ENCODE measurements around the gene RAB23. TPM values are rescaled to one million over a fixed set of nuclear protein-coding genes. Genes with fewer than 3 reads are reported as not detected.

Gene RAB23
- total RNA-seq, 2 experiments from 2014 or later = 3.5 to 4.1 TPM

DNA sequence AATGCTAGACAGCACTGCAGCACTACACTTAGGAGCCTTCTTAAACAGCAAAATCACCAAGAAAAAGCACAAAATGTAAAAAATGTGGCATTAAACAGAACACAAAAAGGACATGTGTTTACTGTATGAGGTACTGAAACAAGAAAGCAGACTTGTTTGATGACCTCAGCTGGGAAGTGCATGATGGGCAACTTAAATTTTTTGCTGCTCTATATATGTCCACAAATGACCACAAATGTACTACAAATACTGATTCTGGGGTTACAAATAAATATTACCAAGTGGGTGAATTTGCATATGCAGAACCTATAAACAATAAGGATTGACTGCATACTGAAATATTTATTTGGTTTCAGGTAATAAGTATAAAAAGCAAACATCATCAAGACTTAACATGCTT, 13.1 kb downstream of the RAB23 start:
- ChIA-PET CTCF (ENCODE audit: unreplicated experiment) (no interaction called here), POLR2A (no interaction called here)
- intact Hi-C loops (cut with micrococcal nuclease; ENCODE audit: unreplicated experiment) = no loop called here
- Histone ChIP-seq H2AFZ (ENCODE audit: low read length) (no peak overlapping the region), H4K20me1 (ENCODE audit: insufficient read depth, low read length) (no peaks in the 10 kb centered on the region; the same call in 1 of the 2 replicates), H3K4me1 (ENCODE audit: insufficient read depth, low read length, poor library complexity, severe bottlenecking) (no peaks in the 10 kb centered on the region), H3K79me2 (ENCODE audit: insufficient read depth, low read depth, low read length) (no peaks in the 10 kb centered on the region), H3K36me3 (ENCODE audit: insufficient read depth, low read length) (no peaks in the 10 kb centered on the region), H3K4me3 (ENCODE audit: low read depth, low read length, poor library complexity, severe bottlenecking) (no peak overlapping the region), H3K27ac (ENCODE audit: low read depth, low read length, poor library complexity, severe bottlenecking) (no peak overlapping the region), H3K4me2 (ENCODE audit: low read length) (no peak overlapping the region), H3K9me2 (ENCODE audit: insufficient read depth, low read length) (no peaks in the 10 kb centered on the region), H3K9me3 (ENCODE audit: low read length) (no peaks in the 10 kb centered on the region)
- BruUV-seq (replicated peaks) = no TSS peak
- DNase-seq (ENCODE audit: low spot score) = no peak
- no peak for TF ChIP-seq EZH2phosphoT487 (IDR thresholded peaks at IDR 0.05; ENCODE audit: borderline replicate concordance, low read depth, low read length)
- TF ChIP-seq, protein P1, sequence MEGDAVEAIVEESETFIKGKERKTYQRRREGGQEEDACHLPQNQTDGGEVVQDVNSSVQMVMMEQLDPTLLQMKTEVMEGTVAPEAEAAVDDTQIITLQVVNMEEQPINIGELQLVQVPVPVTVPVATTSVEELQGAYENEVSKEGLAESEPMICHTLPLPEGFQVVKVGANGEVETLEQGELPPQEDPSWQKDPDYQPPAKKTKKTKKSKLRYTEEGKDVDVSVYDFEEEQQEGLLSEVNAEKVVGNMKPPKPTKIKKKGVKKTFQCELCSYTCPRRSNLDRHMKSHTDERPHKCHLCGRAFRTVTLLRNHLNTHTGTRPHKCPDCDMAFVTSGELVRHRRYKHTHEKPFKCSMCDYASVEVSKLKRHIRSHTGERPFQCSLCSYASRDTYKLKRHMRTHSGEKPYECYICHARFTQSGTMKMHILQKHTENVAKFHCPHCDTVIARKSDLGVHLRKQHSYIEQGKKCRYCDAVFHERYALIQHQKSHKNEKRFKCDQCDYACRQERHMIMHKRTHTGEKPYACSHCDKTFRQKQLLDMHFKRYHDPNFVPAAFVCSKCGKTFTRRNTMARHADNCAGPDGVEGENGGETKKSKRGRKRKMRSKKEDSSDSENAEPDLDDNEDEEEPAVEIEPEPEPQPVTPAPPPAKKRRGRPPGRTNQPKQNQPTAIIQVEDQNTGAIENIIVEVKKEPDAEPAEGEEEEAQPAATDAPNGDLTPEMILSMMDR (conservative IDR thresholded peaks at IDR 0.05; ENCODE audit: low read length) = no peak

DNA sequence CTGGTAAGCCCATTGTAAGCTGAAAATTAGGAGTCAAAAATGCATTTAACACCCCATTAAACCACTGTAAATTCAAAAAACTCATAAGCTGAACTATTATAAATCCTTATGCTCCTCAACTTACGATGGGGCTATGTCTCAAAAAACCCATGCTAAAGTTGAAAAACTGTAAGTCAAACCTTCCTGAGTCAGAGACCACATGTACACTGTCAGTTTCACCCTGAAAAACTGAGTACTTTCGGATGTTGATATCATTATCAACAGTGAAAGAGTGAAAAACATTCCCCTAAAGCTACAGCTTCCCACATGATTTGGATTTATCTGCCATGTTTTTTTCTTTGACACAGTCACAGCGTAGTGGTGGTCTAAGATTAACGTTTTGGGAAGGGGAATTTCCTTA, 14.2 kb downstream of the RAB23 start:
- DNase-seq (ENCODE audit: low spot score) = no peak
- Histone ChIP-seq H3K79me2 (ENCODE audit: insufficient read depth, low read depth, low read length) (no peaks in the 10 kb centered on the region), H3K4me1 (ENCODE audit: insufficient read depth, low read length, poor library complexity, severe bottlenecking) (no peaks in the 10 kb centered on the region), H4K20me1 (ENCODE audit: insufficient read depth, low read length) (no peaks in the 10 kb centered on the region; the same call in 1 of the 2 replicates), H3K9me2 (ENCODE audit: insufficient read depth, low read length) (no peaks in the 10 kb centered on the region), H2AFZ (ENCODE audit: low read length) (no peak overlapping the region), H3K9me3 (ENCODE audit: low read length) (no peaks in the 10 kb centered on the region), H3K36me3 (ENCODE audit: insufficient read depth, low read length) (no peaks in the 10 kb centered on the region), H3K27ac (ENCODE audit: low read depth, low read length, poor library complexity, severe bottlenecking) (no peak overlapping the region), H3K4me3 (ENCODE audit: low read depth, low read length, poor library complexity, severe bottlenecking) (no peak overlapping the region), H3K4me2 (ENCODE audit: low read length) (no peak overlapping the region)
- TF ChIP-seq, protein P1 (conservative IDR thresholded peaks at IDR 0.05; ENCODE audit: low read length) = no peak
- TF ChIP-seq EZH2phosphoT487 (IDR thresholded peaks at IDR 0.05; ENCODE audit: borderline replicate concordance, low read depth, low read length) = no peak
- ChIA-PET CTCF (ENCODE audit: unreplicated experiment) (no interaction called here), POLR2A (interaction anchor here (0.6 kb wide), 1 partner anchor 14 kb away, joined by 4 read pairs; no protein-coding TSS in a partner anchor)
- intact Hi-C loops (cut with micrococcal nuclease; ENCODE audit: unreplicated experiment) = no loop called here
- BruUV-seq (replicated peaks) = no TSS peak

DNA sequence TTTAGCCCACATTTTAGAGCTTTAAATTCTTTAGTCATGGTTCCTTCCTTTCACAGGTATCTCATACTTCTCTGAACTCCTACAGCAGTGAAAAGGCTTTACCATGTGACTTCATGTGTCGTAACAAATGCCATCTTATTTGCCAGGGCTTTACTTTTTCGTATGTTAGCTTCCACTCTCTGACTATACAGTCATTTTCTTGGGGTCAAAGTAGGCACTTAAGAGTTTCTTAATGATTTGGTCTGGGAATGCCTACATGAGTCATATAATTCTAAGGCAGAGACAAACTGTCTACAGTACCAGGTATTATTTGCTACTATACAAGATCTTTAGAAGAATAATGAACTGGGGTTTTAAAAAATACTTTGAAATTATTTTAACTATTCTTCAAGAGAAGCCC, 15.0 kb downstream of the RAB23 start:
- H3K4me1 ChIP-seq (ENCODE audit: insufficient read depth, low read length, poor library complexity, severe bottlenecking) = no peaks in the 10 kb centered on the region
- H3K9me2 ChIP-seq (ENCODE audit: insufficient read depth, low read length) = no peaks in the 10 kb centered on the region
- no peak overlapping the region for H3K27ac ChIP-seq (ENCODE audit: low read depth, low read length, poor library complexity, severe bottlenecking)
- no peak for DNase-seq (ENCODE audit: low spot score)
- TF ChIP-seq, protein P1 (conservative IDR thresholded peaks at IDR 0.05; ENCODE audit: low read length) = no peak
- no peak for TF ChIP-seq EZH2phosphoT487 (IDR thresholded peaks at IDR 0.05; ENCODE audit: borderline replicate concordance, low read depth, low read length)
- no peaks in the 10 kb centered on the region for H3K9me3 ChIP-seq (ENCODE audit: low read length)
- H4K20me1 ChIP-seq (ENCODE audit: insufficient read depth, low read length) = no peaks in the 10 kb centered on the region; the same call in 1 of the 2 replicates
- intact Hi-C loops (cut with micrococcal nuclease; ENCODE audit: unreplicated experiment) = no loop called here
- BruUV-seq (replicated peaks) = no TSS peak
- POLR2A ChIA-PET = interaction anchor here (1.0 to 1.2 kb wide), 2 partner anchors 12 to 20 kb away, joined by 4 read pairs; no protein-coding TSS in a partner anchor
- H3K36me3 ChIP-seq (ENCODE audit: insufficient read depth, low read length) = no peaks in the 10 kb centered on the region
- CTCF ChIA-PET (ENCODE audit: unreplicated experiment) = no interaction called here
- no peak overlapping the region for H3K4me3 ChIP-seq (ENCODE audit: low read depth, low read length, poor library complexity, severe bottlenecking)
- H3K4me2 ChIP-seq (ENCODE audit: low read length) = no peak overlapping the region
- H2AFZ ChIP-seq (ENCODE audit: low read length) = no peak overlapping the region
- no peaks in the 10 kb centered on the region for H3K79me2 ChIP-seq (ENCODE audit: insufficient read depth, low read depth, low read length)
